Tibial artery (tissue), 4 donors: ENCODE measurements around the gene UCK2.
"Not testable (repeated sequence)": the region's sequence is repeated elsewhere in the genome, so short reads cannot be mapped to it uniquely, and the experiment has no call there.

Experiments
- DNase-seq, 2 donors: peaks; one replicate each; pipeline ENCODE4 v3.0.0-alpha.2; 2019
- H3K27ac ChIP-seq, 2 donors: fragments of 200-600 bp; sonication (generic) in 1 of 2; 1 replicate in 1 of 2; 2 replicates in 1 of 2; pipeline ENCODE4 v1.5.1; 2018 to 2019; ENCODE audit warnings: mild to moderate bottlenecking in 1 of 2
- H3K27me3 ChIP-seq, 2 donors: fragments of 200-600 bp; sonication (generic) in 1 of 2; one replicate each; pipeline versions ENCODE4 v1.5.1 to v1.6.0; 2016 to 2019
- H3K36me3 ChIP-seq, 3 donors: fragments of 200-600 bp; sonication (generic) in 2 of 3; one replicate each; pipeline ENCODE4 v1.5.1; 2016 to 2019; ENCODE audit warnings: mild to moderate bottlenecking in 2 of 3
- H3K4me1 ChIP-seq, 4 donors: fragments of 200-600 bp; sonication (generic) in 2 of 4; 1 replicate in 3 of 4; 2 replicates in 1 of 4; pipeline ENCODE4 v1.5.1; 2016 to 2019
- H3K4me3 ChIP-seq, 2 donors: fragments of 200-600 bp; sonication (generic) in 1 of 2; 1 replicate in 1 of 2; 2 replicates in 1 of 2; pipeline ENCODE4 v1.5.1; 2018 to 2019; ENCODE audit warnings: mild to moderate bottlenecking in 2 of 2
- H3K9me3 ChIP-seq, 3 donors: fragments of 200-600 bp; sonication (generic) in 1 of 3; one replicate each; pipeline ENCODE4 v1.5.1; 2016 to 2019
- CTCF ChIP-seq, 2 experiments: fragments of 200-600 bp in 1 of 2; fragments of 450-650 bp in 1 of 2; IDR thresholded peaks; one replicate each; pipeline ENCODE4 v1.5.1; 2017 to 2019; ENCODE audit warnings: antibody characterized with exemption in 2 of 2, mild to moderate bottlenecking in 1 of 2, moderate library complexity in 1 of 2
- intact Hi-C: fragments of 100-400 bp; cut with DNase I; formaldehyde crosslinking; loops from one replicate; pipeline ENCODE4 v1.15.0; 2023; ENCODE audit warnings: low total_unique reads

The UCK2 gene

GRCh38 chr1:165799387-165799786, 28.0 kb upstream of the UCK2 start:
- H3K9me3 ChIP-seq: peaks cover 0 to 9% (median 4%) of the 10 kb centered on the region in 3 donors
- TF ChIP-seq CTCF (IDR thresholded peaks at IDR 0.05): no peak

GRCh38 chr1:165804513-165804912, 22.9 kb upstream of the UCK2 start:
- H3K4me1 ChIP-seq, H3K36me3 ChIP-seq, H3K27ac ChIP-seq, DNase-seq, H3K9me3 ChIP-seq, intact Hi-C loops, H3K27me3 ChIP-seq, H3K4me3 ChIP-seq: not testable (repeated sequence)

More at GRCh38 chr1:165799387-165799786, 28.0 kb upstream of the UCK2 start:
- Histone ChIP-seq H3K27me3 (no peaks in the 10 kb centered on the region), H3K4me3 (no peak overlapping the region), H3K4me1 (no peaks in the 10 kb centered on the region), H3K36me3 (no peaks in the 10 kb centered on the region), H3K27ac (no peak overlapping the region)
- DNase-seq: no peak
- intact Hi-C loops: no loop called here

- DNase-seq: no peak
- H3K36me3 ChIP-seq: no peaks in the 10 kb centered on the region
- no peaks in the 10 kb centered on the region for H3K4me1 ChIP-seq
- intact Hi-C loops: no loop called here
- TF ChIP-seq CTCF (IDR thresholded peaks at IDR 0.05): no peak
- H3K27me3 ChIP-seq: no peaks in the 10 kb centered on the region
- no peaks in the 10 kb centered on the region for H3K9me3 ChIP-seq
- no peak overlapping the region for H3K4me3 ChIP-seq
- no peak overlapping the region for H3K27ac ChIP-seq
Measured at GRCh38 chr1:165807613-165808012, 19.8 kb upstream of the UCK2 start.

GRCh38 chr1:165815725-165816124, 11.7 kb upstream of the UCK2 start:
- TF ChIP-seq CTCF (IDR thresholded peaks at IDR 0.05): no peak
- Histone ChIP-seq H3K27me3 (no peaks in the 10 kb centered on the region), H3K27ac (no peak overlapping the region), H3K4me3 (no peak overlapping the region), H3K4me1 (no peaks in the 10 kb centered on the region), H3K9me3 (peaks cover 0 to 8% (median 0%) of the 10 kb centered on the region in 3 donors), H3K36me3 (no peaks in the 10 kb centered on the region)
- no peak for DNase-seq
- intact Hi-C loops: no loop called here

GRCh38 chr1:165816157-165816556, 11.3 kb upstream of the UCK2 start:
- no peak overlapping the region for H3K27ac ChIP-seq
- no peak for DNase-seq
- H3K27me3 ChIP-seq: no peaks in the 10 kb centered on the region
- no peak overlapping the region for H3K4me3 ChIP-seq
- no peaks in the 10 kb centered on the region for H3K4me1 ChIP-seq
- intact Hi-C loops: no loop called here
- H3K36me3 ChIP-seq: no peaks in the 10 kb centered on the region
- no peak for TF ChIP-seq CTCF (IDR thresholded peaks at IDR 0.05)
- peaks cover 0 to 8% (median 0%) of the 10 kb centered on the region in 3 donors for H3K9me3 ChIP-seq

- no peaks in the 10 kb centered on the region for H3K4me1 ChIP-seq
- intact Hi-C loops: no loop called here
- no peak overlapping the region for H3K4me3 ChIP-seq
- no peaks in the 10 kb centered on the region for H3K36me3 ChIP-seq
- no peaks in the 10 kb centered on the region for H3K27me3 ChIP-seq
- no peak for TF ChIP-seq CTCF (IDR thresholded peaks at IDR 0.05)
- no peak overlapping the region for H3K27ac ChIP-seq
- H3K9me3 ChIP-seq: peaks cover 0 to 8% (median 0%) of the 10 kb centered on the region in 3 donors
- DNase-seq: no peak
Measured at GRCh38 chr1:165816826-165817497, 10.5 kb upstream of the UCK2 start.
